K562 (cell line): ENCODE data around the gene ACTR3C. TPM values are rescaled to one million over a fixed set of nuclear protein-coding genes. Genes with fewer than 3 reads are reported as not detected.
A peak's percentile ranks its signal among the peaks of the same experiment; 100 is the strongest.
"Not testable (repeated sequence)": the region's sequence is repeated elsewhere in the genome, so short reads cannot be mapped to it uniquely, and the experiment has no call there.

ENCODE experiments used
- ATF3 ChIP-seq, 2 experiments: fragments of 450-650 bp in 1 of 2; sonication (generic) in 1 of 2; formaldehyde crosslinking in 1 of 2; IDR thresholded peaks in 1 of 2; conservative IDR thresholded peaks in 1 of 2; 2 replicates each; pipeline versions ENCODE4 v1.6.1 to v1.8.1; 2016 to 2023; ENCODE audit warnings: mild to moderate bottlenecking in 2 of 2, moderate library complexity in 2 of 2, inconsistent platforms in 1 of 2, missing genetic modification reagents in 1 of 2
- CXXC5 ChIP-seq: fragments of 250-450 bp; sonication (Bioruptor Pico); IDR thresholded peaks from 2 replicates; pipeline ENCODE4 v1.8.0; 2022; ENCODE audit warnings: inconsistent platforms, mild to moderate bottlenecking, moderate library complexity
- HDGF ChIP-seq: fragments of 450-650 bp; IDR thresholded peaks from 2 replicates; pipeline ENCODE4 v1.6.1; 2016
- HLTF ChIP-seq: fragments of 450-650 bp; IDR thresholded peaks from 2 replicates; pipeline ENCODE4 v1.6.1; 2016
- NR2C1 ChIP-seq, 2 experiments: fragments of 450-650 bp; IDR thresholded peaks; 2 replicates each; pipeline ENCODE4 v1.6.1; 2017; ENCODE audit warnings: mild to moderate bottlenecking in 2 of 2, antibody characterized with exemption in 1 of 2, inconsistent platforms in 1 of 2, missing compliant biosample characterization in 1 of 2, missing genetic modification characterization in 1 of 2
- SMARCE1 ChIP-seq: fragments of 450-650 bp; IDR thresholded peaks from 2 replicates; pipeline ENCODE4 v1.7.1; 2016; ENCODE audit warnings: mild to moderate bottlenecking
- ZBTB26 ChIP-seq: fragments of 450-650 bp; formaldehyde crosslinking; IDR thresholded peaks from 2 replicates; pipeline ENCODE4 v1.4.0; 2022; ENCODE audit warnings: missing genetic modification characterization
- ZNF347 ChIP-seq: fragments of 450-650 bp; formaldehyde crosslinking; IDR thresholded peaks from 2 replicates; pipeline ENCODE4 v1.4.0; 2020; ENCODE audit warnings: low read depth, mild to moderate bottlenecking, moderate library complexity
- polyA plus RNA-seq, 8 experiments: library from polyadenylated mRNA; depleted of rRNA in 4 of 8; stranded (reverse) in 5 of 8; unstranded in 3 of 8; fragments of >200 nt; fragmentation: Nextera tagmentation in 2 of 8; fragmentation: Illumina TruSeq in 1 of 8; extraction: Ambion mirVana in 2 of 8; extraction: Trizol in 1 of 8; gene quantifications; 2 replicates each; pipeline versions ENCODE4 v1.2.1 to v1.2.3, GENCODE V29; 2011 to 2014; ENCODE audit warnings: inconsistent platforms in 1 of 8, missing spikeins in 1 of 8
- total RNA-seq, 7 experiments: library from RNA; depleted of rRNA in 6 of 7; stranded (reverse); fragments of >200 nt in 6 of 7; fragmentation: Illumina TruSeq in 2 of 7; extraction: Trizol in 2 of 7; gene quantifications; 2 replicates each; pipeline versions ENCODE4 v1.2.1 to v1.2.3, GENCODE V29; 2011 to 2021; ENCODE audit warnings: low replicate concordance in 1 of 7
- TF ChIP-seq, protein P1 (sequence below), 2 experiments: IDR thresholded peaks; 2 replicates each; pipeline ENCODE4 v1.6.1; 2011; ENCODE audit warnings: borderline replicate concordance in 1 of 2, control low read depth in 1 of 2, low read depth in 1 of 2, low read length in 1 of 2, mild to moderate bottlenecking in 1 of 2, mixed read lengths in 1 of 2, moderate library complexity in 1 of 2; ENCODE audit not compliant: insufficient read depth in 1 of 2, insufficient read length in 1 of 2, poor library complexity in 1 of 2, severe bottlenecking in 1 of 2; ENCODE audit errors: extremely low read depth in 1 of 2
- TF ChIP-seq, protein P2 (sequence below): sonication (generic); IDR thresholded peaks from 2 replicates; pipeline ENCODE4 v1.6.1; 2016
- TF ChIP-seq, protein P3 (sequence below), 2 experiments: fragments of 450-650 bp; IDR thresholded peaks; 2 replicates each; pipeline ENCODE4 v1.6.1; 2018; ENCODE audit warnings: mild to moderate bottlenecking in 2 of 2, low read depth in 1 of 2; ENCODE audit not compliant: partially characterized antibody in 2 of 2
- TF ChIP-seq, protein P4 (sequence below): fragments of 450-650 bp; IDR thresholded peaks from 2 replicates; pipeline ENCODE4 v1.6.1; 2017; ENCODE audit warnings: antibody characterized with exemption, mild to moderate bottlenecking

ACTR3C gene
- total and polyA plus RNA-seq, 9 of the 15 experiments (the other 6 are each of a cell fraction or from before 2014, with no cell fraction given), result 9.0 to 35.4 (median 13.3) TPM

GRCh38 chr7:150305259-150305902 lies 18.0 kb downstream of the ACTR3C start (continued):
- TF ChIP-seq, protein P1, sequence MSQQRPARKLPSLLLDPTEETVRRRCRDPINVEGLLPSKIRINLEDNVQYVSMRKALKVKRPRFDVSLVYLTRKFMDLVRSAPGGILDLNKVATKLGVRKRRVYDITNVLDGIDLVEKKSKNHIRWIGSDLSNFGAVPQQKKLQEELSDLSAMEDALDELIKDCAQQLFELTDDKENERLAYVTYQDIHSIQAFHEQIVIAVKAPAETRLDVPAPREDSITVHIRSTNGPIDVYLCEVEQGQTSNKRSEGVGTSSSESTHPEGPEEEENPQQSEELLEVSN (IDR thresholded peaks at IDR 0.05; ENCODE audit: borderline replicate concordance in 1 of 2, extremely low read depth in 1 of 2, insufficient read depth in 1 of 2, insufficient read length in 1 of 2, low read depth in 1 of 2, low read length in 1 of 2, poor library complexity in 1 of 2, severe bottlenecking in 1 of 2), result peak in 1 of 2 experiments; percentile 44
- TF ChIP-seq HDGF (peak; percentile 54; the same call in 1 of the 2 replicates), ZBTB26 (peak; percentile 68; the same call in 1 of the 2 replicates), CXXC5 (CRISPR knock-in tag) (peak; percentile 64), ZNF347 (CRISPR knock-in tag) (peak; percentile 32; the same call in 1 of the 2 replicates), NR2C1 (IDR thresholded peaks at IDR 0.05) (0 out of 2 replicates have a peak, but pooled peaks have one; percentile 26), NR2C1 (tag; IDR thresholded peaks at IDR 0.05) (0 out of 2 replicates have a peak, but pooled peaks have one; percentile 12), SMARCE1 (0 out of 2 replicates have a peak, but pooled peaks have one; percentile 27), HLTF (0 out of 2 replicates have a peak, but pooled peaks have one; percentile 58), ATF3 (IDR thresholded peaks at IDR 0.05) (0 out of 2 replicates have a peak, but pooled peaks have one; percentile 7)
- TF ChIP-seq, protein P2, sequence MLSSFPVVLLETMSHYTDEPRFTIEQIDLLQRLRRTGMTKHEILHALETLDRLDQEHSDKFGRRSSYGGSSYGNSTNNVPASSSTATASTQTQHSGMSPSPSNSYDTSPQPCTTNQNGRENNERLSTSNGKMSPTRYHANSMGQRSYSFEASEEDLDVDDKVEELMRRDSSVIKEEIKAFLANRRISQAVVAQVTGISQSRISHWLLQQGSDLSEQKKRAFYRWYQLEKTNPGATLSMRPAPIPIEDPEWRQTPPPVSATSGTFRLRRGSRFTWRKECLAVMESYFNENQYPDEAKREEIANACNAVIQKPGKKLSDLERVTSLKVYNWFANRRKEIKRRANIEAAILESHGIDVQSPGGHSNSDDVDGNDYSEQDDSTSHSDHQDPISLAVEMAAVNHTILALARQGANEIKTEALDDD, result peak; percentile 86
- TF ChIP-seq, protein P3, sequence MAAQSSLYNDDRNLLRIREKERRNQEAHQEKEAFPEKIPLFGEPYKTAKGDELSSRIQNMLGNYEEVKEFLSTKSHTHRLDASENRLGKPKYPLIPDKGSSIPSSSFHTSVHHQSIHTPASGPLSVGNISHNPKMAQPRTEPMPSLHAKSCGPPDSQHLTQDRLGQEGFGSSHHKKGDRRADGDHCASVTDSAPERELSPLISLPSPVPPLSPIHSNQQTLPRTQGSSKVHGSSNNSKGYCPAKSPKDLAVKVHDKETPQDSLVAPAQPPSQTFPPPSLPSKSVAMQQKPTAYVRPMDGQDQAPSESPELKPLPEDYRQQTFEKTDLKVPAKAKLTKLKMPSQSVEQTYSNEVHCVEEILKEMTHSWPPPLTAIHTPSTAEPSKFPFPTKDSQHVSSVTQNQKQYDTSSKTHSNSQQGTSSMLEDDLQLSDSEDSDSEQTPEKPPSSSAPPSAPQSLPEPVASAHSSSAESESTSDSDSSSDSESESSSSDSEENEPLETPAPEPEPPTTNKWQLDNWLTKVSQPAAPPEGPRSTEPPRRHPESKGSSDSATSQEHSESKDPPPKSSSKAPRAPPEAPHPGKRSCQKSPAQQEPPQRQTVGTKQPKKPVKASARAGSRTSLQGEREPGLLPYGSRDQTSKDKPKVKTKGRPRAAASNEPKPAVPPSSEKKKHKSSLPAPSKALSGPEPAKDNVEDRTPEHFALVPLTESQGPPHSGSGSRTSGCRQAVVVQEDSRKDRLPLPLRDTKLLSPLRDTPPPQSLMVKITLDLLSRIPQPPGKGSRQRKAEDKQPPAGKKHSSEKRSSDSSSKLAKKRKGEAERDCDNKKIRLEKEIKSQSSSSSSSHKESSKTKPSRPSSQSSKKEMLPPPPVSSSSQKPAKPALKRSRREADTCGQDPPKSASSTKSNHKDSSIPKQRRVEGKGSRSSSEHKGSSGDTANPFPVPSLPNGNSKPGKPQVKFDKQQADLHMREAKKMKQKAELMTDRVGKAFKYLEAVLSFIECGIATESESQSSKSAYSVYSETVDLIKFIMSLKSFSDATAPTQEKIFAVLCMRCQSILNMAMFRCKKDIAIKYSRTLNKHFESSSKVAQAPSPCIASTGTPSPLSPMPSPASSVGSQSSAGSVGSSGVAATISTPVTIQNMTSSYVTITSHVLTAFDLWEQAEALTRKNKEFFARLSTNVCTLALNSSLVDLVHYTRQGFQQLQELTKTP (IDR thresholded peaks at IDR 0.05; ENCODE audit: low read depth in 1 of 2, partially characterized antibody in 2 of 2), result peak in 1 of 2 experiments; percentile 51
- TF ChIP-seq, protein P4, sequence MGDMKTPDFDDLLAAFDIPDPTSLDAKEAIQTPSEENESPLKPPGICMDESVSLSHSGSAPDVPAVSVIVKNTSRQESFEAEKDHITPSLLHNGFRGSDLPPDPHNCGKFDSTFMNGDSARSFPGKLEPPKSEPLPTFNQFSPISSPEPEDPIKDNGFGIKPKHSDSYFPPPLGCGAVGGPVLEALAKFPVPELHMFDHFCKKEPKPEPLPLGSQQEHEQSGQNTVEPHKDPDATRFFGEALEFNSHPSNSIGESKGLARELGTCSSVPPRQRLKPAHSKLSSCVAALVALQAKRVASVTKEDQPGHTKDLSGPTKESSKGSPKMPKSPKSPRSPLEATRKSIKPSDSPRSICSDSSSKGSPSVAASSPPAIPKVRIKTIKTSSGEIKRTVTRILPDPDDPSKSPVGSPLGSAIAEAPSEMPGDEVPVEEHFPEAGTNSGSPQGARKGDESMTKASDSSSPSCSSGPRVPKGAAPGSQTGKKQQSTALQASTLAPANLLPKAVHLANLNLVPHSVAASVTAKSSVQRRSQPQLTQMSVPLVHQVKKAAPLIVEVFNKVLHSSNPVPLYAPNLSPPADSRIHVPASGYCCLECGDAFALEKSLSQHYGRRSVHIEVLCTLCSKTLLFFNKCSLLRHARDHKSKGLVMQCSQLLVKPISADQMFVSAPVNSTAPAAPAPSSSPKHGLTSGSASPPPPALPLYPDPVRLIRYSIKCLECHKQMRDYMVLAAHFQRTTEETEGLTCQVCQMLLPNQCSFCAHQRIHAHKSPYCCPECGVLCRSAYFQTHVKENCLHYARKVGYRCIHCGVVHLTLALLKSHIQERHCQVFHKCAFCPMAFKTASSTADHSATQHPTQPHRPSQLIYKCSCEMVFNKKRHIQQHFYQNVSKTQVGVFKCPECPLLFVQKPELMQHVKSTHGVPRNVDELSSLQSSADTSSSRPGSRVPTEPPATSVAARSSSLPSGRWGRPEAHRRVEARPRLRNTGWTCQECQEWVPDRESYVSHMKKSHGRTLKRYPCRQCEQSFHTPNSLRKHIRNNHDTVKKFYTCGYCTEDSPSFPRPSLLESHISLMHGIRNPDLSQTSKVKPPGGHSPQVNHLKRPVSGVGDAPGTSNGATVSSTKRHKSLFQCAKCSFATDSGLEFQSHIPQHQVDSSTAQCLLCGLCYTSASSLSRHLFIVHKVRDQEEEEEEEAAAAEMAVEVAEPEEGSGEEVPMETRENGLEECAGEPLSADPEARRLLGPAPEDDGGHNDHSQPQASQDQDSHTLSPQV, result peak; percentile 90
- TF ChIP-seq ATF3 (CRISPR knock-in tag; conservative IDR thresholded peaks at IDR 0.05), result not testable (repeated sequence)
